IPS-18c (cell line): Measurements from ENCODE around the gene JADE1.

Experiments
- H3K4me3 ChIP-seq: 2 replicates; pipeline ENCODE4 v1.7.0; 2013; ENCODE audit warnings: low read depth, mild to moderate bottlenecking, low read length, moderate library complexity; ENCODE audit not compliant: insufficient read depth
- H3K9me3 ChIP-seq: one replicate; pipeline ENCODE4 v1.6.1; 2013; ENCODE audit warnings: mild to moderate bottlenecking, low read length, moderate library complexity; ENCODE audit not compliant: control insufficient read depth, insufficient read depth

The JADE1 gene

DNA sequence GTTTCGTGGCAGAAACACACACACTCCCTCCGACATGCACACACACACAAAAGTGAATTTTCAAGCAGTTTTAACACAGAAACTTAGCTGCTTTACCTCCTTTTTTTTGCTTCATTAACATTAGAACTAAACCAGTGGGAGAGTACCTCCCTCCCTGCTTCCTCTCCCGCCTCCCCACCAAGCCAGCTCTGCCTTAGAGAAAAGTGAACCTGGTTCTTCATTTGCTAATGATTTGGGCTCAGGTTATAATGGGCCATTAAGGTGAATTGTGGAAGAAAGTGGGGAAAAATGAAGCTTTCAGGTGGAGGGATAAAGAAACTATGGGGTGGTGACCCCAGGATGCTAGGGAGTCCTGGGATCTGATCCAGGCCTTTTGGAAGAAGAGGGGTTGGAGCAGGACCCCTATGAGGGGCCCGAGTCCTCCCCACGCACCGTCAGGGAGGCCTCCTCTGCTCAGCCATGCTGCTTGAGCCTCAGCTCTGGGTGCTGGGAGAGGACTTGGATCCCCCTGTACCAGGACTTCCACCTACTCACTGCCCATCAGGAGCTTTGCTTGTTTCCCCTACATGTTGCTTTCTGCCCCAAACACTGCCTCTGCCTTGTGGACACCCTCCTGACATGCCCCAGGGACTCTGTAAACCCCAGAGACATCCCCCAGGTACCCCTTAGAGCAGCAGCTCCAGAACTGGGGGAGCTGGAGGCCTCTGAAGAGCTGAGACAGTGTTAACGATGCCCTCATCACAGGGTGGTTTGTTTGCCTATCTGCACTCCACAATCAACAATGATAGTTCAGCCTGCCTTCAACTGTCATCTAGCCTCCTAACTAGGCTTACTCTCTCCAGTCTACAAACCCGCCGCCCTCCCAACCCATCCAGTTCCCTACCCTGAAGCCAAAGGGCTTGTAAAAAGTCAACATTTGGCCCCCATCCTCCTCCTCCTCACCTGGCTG lies 6.5 kb upstream of the JADE1 start:
- Histone ChIP-seq H3K9me3 (no peaks in the 10 kb centered on the region), H3K4me3 (peak overlapping the region; percentile 2; the same call in 1 of the 2 replicates)

DNA sequence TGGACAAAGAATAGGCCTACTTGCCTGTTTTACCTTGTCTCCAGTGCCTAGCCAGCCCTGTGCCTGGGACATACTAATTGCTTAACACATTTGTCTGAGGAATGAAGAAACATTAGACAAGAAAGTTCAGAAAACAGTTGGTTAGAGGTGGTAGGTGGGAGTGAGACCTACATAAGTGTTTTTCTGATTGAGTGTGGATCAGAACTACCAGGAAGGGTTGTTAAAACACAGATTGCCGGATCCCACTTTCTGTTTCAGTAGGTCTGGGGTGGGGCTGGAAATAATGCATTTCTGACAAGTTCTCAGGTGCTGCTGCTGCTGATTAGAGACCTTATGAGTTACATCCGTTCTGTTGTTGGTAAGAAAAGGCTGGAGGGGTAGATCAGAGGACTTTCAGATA lies 5.7 kb upstream of the JADE1 start:
- Histone ChIP-seq H3K4me3 (no peak overlapping the region), H3K9me3 (no peaks in the 10 kb centered on the region)

DNA sequence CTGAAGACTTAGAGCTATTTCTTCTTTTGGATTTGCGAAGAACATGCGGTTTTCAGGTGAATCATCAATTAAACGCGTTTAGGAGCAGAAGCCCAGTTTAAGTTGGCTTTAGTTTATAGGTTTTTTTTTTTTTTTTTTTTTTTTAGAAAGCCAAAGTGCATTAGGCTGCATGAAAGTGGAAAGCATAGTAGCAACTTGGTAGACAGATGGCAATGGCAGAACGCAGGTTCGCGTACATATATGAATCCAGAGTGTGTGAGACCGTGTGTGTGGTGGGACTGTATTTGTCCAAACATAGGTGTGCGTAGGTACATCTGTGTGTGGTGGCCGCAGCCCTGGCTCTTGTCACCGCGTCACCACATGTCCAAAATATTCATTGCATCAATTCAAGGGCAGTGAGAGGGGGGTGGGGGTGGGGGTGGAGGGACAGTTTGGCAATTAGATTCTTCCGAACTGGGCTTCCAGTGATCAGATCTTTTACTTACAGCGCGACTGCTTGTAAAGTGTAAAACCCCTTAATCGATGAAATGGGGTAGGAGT lies 901 bp downstream of the JADE1 start:
- peak overlapping the region; percentile 87 for H3K4me3 ChIP-seq
- H3K9me3 ChIP-seq: no peaks in the 10 kb centered on the region

DNA sequence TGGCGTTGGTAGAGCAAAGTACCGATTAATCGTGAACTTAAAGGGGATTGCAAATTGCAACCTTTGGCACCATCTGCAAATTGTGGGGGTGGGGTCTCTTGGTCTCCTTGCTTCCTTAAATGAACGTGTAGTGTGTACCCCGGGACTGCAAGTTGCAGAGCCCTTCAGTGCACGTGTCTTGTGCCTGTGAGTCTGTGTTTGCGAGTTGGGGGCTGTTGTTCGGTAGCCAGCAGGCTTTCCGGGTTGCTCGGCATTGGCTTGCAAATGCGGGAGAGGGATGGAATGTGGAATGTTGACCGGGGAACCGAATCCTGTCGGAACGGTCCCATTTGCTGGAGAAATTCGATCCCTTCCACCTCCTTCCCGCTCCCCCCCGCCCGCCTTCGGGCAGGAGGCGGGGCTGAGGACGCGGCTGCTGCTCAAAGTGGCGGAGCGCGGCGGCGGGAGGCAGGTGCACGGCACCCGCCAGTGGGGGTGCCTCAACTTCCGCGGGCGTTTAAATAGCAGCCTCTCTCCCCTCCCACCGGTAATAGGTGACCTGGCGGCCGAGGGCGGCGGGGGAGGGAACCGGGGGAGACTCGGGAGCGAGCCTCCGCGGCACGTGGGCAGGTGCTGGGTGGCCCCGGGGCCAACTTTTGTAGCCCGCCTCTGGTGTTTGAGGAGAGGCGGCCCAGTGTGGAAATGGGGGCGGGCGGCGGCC lies 1.5 kb downstream of the JADE1 start:
- Histone ChIP-seq H3K9me3 (no peaks in the 10 kb centered on the region), H3K4me3 (peak overlapping the region; percentile 87)

DNA sequence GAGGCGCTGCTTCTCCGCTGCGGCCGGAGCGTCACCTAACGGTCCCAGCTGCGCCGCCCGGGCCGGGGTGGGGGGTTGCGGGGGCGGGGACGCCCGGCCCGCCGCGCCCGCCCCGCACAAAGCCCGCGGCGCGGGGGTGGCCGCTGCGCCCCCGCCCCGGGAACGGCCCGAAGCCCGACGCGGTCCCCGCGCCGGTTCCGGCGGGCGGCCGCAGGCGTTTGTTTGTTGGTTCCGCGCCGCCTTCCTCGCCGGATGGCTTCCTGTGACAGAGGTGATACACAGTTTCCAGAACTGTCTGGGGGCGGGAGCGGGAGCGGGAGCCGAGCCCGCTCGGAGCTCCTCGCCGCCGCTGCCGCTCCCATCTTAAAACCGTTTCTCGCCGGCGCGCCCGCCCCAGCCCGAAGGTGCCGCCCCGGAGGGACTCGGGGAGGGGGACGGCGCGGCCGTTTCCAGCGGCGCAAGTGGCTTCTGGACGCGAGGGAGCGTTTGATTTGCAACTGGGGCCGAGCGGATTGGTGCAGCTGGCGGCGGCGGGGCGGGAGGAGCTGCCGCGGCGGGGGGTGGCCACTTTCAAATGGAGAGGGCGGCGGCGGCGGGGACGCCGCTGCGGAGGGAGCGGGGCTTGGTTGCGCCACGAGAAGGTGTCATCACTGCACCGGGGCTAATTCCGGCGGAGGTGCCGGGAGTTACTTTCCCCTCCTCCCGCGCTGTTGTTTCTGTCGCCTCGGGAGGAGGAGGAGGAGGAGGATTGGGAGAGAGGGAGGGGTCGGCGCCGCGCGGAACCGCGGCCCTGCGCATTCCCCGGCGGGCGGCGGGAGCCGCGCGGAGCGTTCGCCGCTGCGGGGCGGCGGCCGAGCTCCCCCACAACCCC lies 2.3 kb downstream of the JADE1 start:
- H3K9me3 ChIP-seq: no peaks in the 10 kb centered on the region
- H3K4me3 ChIP-seq: peak overlapping the region; percentile 83

DNA sequence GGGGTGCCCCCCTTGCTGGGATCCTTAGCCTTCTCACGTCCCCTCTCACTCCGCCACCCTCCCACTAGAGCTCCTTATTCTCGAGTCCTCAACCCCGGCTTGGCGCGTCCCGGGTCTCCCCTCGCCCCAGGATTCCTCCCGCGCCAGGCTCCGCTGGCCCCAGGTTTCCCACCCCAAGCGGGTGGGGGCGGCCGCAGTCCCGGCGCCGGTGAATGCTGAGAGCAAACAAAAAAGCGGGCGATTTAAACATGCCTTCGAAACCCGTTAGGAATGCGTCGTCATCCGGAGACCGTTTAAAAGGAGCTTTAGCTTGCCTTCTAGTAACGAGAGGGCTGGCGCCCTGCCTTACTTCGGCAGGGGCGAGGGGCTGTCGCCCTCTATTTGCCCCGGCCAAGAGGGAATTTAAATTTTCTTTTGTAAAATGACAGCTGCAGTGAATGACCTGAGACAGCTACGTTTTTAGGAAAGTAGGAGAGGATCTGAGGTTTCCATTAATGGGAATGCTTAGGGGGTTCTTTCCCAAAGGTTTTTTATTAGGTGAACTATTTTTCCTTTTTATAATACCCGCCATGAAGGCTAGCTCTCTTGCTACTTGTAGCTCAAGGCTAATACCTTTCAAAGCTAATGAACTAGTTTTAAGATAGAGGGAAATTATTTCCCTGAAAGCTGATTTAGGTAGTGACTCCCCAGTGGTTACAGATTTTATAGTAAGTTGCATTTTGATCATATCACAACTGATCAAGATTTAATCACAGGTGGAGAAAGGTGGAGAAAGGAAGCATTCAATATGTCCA lies 3.1 kb downstream of the JADE1 start:
- no peaks in the 10 kb centered on the region for H3K9me3 ChIP-seq
- H3K4me3 ChIP-seq: peak overlapping the region; percentile 83

DNA sequence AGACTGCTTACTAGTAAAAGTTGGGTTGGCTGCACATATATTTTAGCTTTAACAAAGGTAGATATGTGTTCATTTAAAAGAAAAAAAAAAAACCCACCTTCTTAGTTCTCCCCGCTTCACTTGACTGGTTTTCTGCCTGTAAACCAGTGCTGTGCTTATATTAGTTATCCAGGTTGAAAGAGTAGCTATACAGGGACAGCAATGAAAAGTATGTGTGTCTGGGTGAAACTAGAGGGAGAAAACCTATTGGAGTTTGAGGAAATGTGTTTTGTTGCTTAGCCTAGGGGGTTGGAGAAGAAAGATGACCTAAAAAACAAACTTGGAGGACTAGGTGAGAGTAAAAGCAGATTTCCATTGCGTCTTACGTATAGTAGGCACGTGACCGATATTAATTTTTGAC lies 4.5 kb downstream of the JADE1 start:
- H3K9me3 ChIP-seq: no peaks in the 10 kb centered on the region
- H3K4me3 ChIP-seq: no peak overlapping the region

DNA sequence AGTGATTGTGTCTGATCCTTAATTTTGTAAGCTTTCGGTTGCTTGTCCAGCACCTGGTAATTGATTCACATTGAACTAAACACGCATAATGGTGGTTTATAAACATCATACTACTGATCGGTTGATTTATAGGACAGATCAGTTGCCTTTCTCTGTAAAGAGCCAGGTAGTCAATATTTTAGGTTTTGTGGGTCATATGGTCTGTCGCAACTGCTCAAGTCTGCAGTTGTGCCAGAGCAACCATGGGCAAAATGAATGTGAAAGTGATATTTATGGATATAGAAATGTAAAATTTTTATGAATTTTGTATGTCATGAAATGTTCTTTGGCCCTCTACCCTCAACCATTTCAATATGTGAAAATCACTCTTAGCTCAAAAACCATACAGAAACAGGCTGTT lies 8.9 kb downstream of the JADE1 start:
- no peaks in the 10 kb centered on the region for H3K9me3 ChIP-seq
- no peak overlapping the region for H3K4me3 ChIP-seq

DNA sequence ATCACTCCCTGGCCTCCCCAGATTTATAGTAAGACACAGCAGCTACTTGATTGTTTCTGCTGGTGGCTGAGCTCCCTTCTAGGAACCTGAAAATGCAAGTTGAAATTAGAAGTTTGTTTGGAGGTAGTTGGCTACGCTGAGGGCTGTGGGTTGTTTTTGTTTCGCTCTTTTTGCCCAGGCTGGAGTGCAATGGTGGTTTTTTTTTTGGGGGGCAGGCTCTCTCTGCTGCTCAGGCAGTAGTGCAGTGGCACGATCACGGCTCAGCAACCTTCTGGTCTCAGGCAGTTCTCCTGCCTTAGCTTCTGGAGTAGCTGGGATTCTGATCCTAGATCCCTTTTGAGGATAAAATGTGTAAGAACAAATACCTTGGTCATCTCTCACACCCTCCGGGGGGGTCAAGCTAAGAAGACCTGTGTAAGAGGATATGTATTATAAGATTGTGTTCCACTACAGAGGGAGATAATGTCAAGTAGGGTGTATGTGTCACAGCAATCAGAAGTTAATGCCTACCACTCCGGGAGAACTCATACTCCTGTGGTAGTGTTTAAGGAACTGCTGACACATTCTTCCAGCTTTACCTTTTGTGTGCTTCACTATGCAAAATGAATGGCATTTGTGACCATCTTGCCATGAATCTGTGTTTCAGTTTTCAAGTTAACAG lies 9.7 kb downstream of the JADE1 start:
- no peaks in the 10 kb centered on the region for H3K9me3 ChIP-seq
- no peak overlapping the region for H3K4me3 ChIP-seq

DNA sequence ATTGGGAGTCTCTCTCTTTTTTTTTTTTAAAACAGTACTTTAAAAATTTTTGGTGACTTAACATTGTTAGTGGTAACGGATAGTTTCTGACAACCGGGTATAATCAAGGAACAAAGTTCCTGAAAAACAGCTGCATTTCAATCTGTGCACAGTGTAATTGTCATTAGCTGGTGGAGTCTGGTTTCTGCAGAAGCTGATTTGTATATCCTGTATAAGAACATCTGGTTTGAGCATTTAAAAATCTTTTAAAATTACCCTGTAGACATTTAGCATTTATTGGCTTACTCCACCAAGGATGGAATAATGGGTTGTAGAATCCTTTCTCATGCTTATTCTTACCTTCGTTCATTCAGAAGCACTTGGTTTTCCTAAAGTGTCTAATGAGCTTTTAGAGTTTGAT lies 11.2 kb downstream of the JADE1 start:
- Histone ChIP-seq H3K9me3 (no peaks in the 10 kb centered on the region), H3K4me3 (no peak overlapping the region)

DNA sequence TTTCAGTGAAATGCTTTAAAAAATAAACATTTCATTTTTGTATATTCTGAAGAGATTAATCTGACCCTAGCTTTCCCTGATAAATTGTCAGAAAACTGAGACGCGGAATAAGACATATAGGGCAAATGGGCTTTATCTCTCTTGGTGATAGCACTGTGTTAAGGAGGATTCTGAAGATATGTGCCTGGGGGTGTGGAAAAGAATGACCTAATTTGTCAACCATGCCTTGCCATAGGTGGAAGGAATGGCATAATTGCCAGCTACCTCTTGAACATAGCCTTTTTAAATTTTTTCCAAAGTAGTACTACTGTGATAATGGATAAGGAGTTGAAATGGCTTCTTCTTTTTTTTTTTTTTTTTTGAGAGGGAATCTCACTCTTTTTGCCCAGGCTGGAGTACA lies 11.7 kb downstream of the JADE1 start:
- no peak overlapping the region for H3K4me3 ChIP-seq
- no peaks in the 10 kb centered on the region for H3K9me3 ChIP-seq

DNA sequence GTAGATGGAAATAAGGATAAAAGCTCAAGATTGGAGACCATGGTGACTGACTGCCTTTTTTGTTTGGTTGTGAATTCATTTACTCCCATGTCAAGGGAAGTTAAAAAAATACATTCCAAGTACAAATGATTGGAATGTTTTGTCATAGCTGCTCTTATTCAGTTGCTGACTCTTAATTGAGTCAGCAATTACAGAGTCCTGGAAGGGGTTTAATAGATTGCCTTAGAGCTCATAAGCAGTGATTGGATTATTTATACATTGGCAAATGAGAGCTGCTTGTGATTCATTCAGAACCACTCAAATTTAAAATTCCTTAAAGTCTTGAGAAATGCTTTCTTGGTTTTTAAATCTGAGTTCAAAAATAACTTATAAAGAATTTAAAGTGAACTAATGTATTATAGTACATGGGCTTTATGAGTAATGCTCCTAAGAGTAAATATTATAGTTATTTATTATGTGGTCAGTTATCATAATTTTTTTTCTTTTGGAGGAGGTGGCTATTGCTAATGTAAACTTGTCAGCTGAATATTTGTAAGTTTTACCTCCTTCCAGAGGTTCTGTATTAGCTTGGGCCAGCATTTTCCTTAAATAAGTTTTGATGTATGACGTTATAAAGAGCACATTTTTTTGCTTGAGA lies 13.6 kb downstream of the JADE1 start:
- H3K9me3 ChIP-seq: no peaks in the 10 kb centered on the region
- no peak overlapping the region for H3K4me3 ChIP-seq

DNA sequence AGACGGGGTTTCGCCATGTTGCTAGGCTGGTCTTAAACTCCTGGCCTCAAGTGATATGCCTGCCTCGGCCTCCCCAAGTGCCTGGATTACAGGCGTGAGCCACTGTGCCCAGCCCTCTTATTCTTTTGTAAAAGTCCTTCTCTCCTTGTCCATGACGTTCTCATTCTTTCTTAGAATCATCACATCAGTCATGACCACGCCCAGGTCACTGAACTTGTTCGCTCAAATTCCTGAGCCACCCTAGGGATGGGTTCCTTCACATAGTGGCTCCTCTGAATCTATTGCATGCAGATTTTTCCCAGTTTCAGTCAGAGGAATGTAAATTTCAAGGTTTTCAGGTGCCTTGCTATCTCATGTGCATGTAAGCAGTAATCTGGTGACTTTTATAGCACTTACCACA lies 15.7 kb downstream of the JADE1 start:
- Histone ChIP-seq H3K9me3 (no peaks in the 10 kb centered on the region), H3K4me3 (no peak overlapping the region)

DNA sequence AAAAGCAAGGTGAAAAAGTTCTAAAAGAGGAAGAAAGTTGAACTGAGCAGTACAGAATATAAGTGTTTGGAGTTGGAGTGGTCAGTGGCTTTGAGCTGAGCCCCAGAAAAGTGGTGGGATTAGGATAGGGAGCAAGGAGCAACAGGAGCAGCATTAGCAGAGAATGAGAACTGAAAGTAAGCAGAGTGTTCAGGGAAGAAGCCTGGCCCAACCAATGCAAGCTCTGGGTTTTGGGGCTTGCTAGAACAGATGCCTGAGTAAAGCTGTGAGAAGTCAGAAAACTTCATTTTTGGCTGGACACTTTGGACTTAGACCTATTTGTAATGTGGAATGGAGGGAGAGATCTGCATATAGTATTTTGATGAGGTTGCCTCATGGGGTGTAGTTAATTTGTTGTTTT lies 17.8 kb downstream of the JADE1 start:
- H3K9me3 ChIP-seq: no peaks in the 10 kb centered on the region
- no peak overlapping the region for H3K4me3 ChIP-seq

DNA sequence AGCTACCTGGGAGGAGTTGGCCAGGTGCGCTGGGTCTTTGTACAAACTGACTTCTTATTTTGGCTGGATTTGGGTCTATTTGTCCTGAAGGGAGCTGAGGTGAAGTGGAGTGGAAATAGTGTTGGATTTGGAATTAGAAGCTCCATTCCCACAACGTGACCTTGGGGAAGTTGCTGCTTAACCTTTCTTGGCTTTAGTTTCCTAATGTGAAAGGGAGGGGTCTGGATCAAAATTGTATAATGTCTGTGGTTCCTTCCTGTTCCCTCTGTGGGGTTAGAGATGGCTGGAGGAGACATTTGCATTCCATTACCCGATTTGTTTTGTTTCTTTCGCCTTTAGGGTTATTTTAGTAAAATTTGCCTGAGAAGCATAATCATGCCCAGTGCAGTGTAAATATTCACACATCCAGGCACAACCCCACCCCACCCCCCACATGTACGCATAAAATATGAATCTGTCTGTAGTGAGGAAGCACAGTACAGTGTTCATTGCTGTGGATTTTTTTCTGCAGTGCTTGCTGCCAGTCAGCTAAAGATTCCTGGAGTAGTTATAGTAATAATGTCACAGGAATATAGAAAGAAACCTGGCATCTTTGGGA lies 21.5 kb downstream of the JADE1 start:
- Histone ChIP-seq H3K9me3 (no peaks in the 10 kb centered on the region), H3K4me3 (no peak overlapping the region)
